GM10847 (cell line): ENCODE data around the gene EIF4B.
A peak's percentile ranks its signal among the peaks of the same experiment; 100 is the strongest.

Experiments used
- POLR2A ChIP-seq: IDR thresholded peaks from 2 replicates; pipeline ENCODE4 v1.6.1; 2011; ENCODE audit not compliant: insufficient read length; ENCODE audit errors: extremely low read depth

Gene EIF4B

GRCh38 chr12:53005986-53006809 is at the start of gene EIF4B:
Gene EIF4B, plus strand, starts transcription at chr12:53006456. Its CDS starts 28 bp downstream, at chr12:53006484.
- TF ChIP-seq POLR2A: peak; percentile 39

DNA sequence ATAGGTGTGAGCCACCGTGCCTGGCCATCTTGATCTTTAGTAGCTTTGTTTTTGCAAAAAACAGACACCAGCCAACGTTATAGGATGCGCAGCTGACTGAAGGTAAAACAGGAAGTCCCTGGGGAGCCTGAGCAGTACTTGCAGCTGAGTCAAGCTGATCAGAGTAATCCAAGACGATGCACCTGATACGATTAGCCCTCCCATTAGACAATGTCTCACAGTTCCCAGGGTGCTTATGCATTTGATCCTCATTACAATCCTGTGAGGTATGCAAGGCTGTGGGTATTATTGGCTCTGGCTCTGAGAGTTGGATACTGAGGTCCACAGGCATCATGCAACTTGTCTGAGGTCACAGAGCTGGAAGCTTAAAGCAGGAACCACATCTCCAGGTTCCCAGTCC is 49.3 kb upstream of the EIF4B start:
- no peak for TF ChIP-seq POLR2A

DNA sequence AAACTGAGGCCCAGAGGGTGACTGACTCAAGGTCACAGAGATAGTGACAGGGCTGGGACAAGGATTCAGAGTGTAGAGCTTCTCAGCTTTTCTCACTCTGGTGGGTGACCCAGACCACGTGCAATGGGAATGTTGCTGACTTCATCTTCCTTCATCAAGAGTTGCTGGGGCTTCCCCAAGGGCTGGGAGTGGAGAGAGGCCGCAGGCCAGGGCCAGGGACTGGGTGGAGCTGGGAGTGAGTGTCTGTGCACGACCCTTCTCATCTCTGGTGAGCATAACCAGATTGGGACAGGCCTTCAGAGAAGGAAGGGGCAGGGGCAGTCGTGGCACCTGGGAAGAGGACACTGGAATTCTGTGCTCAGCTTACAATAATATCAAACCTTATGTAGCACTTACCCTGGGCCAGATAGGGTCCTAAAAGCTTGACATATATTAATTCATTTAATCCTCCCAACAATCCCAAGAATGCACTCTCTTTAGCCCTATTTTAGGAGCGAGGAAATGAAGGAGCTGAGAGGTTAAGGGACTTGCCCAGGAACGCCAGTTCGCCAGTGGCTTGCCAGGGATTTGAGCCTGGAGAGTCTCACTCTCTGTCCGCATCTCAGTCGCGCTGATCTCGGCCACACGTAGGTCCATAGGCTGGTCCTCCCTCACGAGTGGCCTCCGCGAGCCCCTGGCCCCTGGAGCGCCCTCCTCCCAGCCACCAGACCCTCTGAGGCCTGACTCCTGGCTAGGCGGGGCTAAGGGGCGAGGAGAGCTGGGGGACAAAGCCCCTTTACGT is 41.5 kb upstream of the EIF4B start:
- no peak for TF ChIP-seq POLR2A

GRCh38 chr12:52965337-52965731 is 40.9 kb upstream of the EIF4B start:
- no peak for TF ChIP-seq POLR2A

DNA sequence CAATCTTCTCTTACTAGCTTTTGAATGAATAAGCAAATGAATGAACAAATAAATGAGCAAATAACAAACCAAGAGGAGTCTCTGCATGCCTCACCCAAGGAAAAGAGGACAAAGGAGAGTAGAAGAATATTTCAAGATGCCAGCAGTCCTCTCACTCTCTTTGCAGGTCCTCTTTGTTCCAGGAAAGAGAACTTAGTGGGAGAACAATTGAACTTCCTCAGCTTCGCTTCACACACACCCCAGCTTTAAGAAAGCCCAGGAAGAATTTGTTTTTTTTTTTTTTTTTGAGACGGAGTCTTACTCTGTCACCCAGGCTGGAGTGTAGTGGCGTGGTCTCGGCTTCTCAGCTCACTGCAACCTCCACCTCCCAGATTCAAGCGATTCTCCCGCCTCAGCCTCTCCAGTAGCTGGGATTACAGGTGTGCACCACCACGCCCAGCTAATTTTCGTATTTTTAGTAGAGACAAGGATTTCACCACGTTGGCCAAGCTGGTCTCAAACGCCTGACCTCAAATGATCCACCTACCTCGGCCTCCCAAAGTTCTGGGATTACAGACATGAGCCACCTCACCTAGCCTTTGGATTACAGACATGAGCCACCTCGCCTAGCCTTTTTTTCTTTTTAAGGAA is 37.0 kb upstream of the EIF4B start:
- no peak for TF ChIP-seq POLR2A

DNA sequence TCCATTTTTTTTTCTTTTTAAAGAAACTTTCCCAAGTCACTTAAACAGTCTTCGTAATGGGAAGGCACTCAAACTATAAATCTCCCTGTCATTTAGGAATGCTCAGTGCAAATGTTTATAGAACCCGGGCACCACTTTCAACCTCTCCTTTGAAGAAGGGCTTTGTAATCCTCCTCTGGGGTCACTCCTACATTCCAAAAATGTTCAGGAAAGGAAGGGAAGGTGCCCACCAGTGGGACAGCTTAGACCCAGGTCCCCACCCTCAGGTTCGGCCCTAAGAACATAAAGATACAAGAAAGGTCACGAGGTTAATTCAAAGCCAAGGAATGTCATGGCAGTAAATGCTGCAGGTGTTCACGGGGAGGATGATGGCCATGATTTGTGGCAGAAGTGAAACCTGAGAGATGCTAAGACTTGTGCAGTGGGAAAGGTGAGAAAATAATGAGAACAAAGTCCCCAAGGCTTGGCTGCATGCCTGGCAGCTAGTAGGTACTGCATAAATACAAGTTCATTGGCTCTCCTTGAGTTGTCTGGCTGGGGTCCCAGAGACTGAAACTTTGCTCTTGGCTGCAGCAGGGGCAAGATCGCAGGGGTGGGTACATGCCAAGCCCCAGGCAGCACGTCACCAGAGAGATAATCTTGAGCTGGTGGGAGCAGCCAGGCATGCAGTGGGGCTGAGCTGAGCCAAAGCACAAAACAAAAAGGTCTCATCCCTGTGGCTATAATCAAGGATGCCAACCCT is 36.3 kb upstream of the EIF4B start:
- no peak for TF ChIP-seq POLR2A

- TF ChIP-seq POLR2A: no peak
Measured at GRCh38 chr12:52971679-52972329, 34.5 kb upstream of the EIF4B start.

DNA sequence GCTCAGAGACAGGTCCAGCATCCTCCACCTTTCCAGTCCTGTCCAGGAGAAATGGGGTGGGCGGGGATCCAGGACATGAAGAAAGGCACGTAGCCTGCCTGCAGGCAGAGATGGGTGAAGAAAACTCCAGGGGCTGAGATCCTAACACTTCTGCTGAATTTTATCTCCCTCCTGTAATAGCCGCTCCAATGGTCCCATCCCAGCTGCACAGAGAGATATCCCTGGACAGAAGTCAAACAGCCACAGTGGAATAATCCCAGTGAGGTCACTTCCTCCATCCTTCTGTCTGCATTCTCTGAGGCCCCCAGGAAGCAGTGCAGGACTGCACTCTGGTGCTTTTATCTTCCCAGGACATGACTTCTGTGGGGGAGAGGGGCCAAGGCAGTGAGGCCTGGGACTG is 31.1 kb upstream of the EIF4B start:
- no peak for TF ChIP-seq POLR2A

- no peak for TF ChIP-seq POLR2A
Measured at GRCh38 chr12:52975820-52976573, 30.3 kb upstream of the EIF4B start.

- TF ChIP-seq POLR2A: no peak
Measured at GRCh38 chr12:52976574-52977071, 29.6 kb upstream of the EIF4B start.

- no peak for TF ChIP-seq POLR2A
Measured at GRCh38 chr12:52977170-52977569, 29.1 kb upstream of the EIF4B start.

- no peak for TF ChIP-seq POLR2A
Measured at GRCh38 chr12:52980096-52980649, 26.1 kb upstream of the EIF4B start.

- no peak for TF ChIP-seq POLR2A
Measured at GRCh38 chr12:52980650-52981423, 25.4 kb upstream of the EIF4B start.
